Measurements from ENCODE around the gene ZNF30.

- TF ChIP-seq REST (IDR thresholded peaks at IDR 0.05; ENCODE audit: unreplicated experiment) (no peak), CTCF (conservative IDR thresholded peaks at IDR 0.05; ENCODE audit: low read depth in 2 of 2) (no peak), EZH2 (IDR thresholded peaks at IDR 0.05; ENCODE audit: low read depth, unreplicated experiment) (no peak), CREB1 (CRISPR knock-in tag; IDR thresholded peaks at IDR 0.05; ENCODE audit: low read depth) (no peak), POLR2AphosphoS5 (IDR thresholded peaks at IDR 0.05; ENCODE audit: low read depth) (no peak), ZNF114 (CRISPR knock-in tag; IDR thresholded peaks at IDR 0.05) (no peak), JUNB (IDR thresholded peaks at IDR 0.05; ENCODE audit: unreplicated experiment) (no peak), ZNF331 (CRISPR knock-in tag; IDR thresholded peaks at IDR 0.05; ENCODE audit: low read depth) (no peak), ETS1 (IDR thresholded peaks at IDR 0.05) (no peak), EZH2phosphoT487 (IDR thresholded peaks at IDR 0.05; ENCODE audit: unreplicated experiment) (no peak), ZNF462 (CRISPR knock-in tag; IDR thresholded peaks at IDR 0.05) (no peak)
These were observed 67.6 kb downstream of the ZNF30 start for GRCh38 chr19:34994286-34994642.
